T-helper 1 cell treated with Interleukin-12 subunit alpha and Interleukin-12 subunit beta and Interleukin-4 antibody, amounts not matched to agents 30 μg/mL and 1 μg/mL, for 36 hours (primary cell): Measurements from ENCODE around the gene TLR5.

ENCODE experiments used
- H3K27ac Mint-ChIP-seq: one replicate; pipeline ENCODE4 v1.8.0; 2021; ENCODE audit warnings: mild to moderate bottlenecking, mixed read lengths
- H3K27me3 Mint-ChIP-seq: one replicate; pipeline ENCODE4 v1.8.0; 2021; ENCODE audit warnings: low read depth, mixed read lengths
- H3K36me3 Mint-ChIP-seq: one replicate; pipeline ENCODE4 v1.8.0; 2021; ENCODE audit warnings: low read depth, mixed read lengths
- H3K4me1 Mint-ChIP-seq: one replicate; pipeline ENCODE4 v1.8.0; 2021; ENCODE audit warnings: low read depth, mixed read lengths
- H3K4me3 Mint-ChIP-seq: one replicate; pipeline ENCODE4 v1.8.0; 2021; ENCODE audit warnings: mild to moderate bottlenecking, moderate library complexity, mixed read lengths
- H3K9me3 Mint-ChIP-seq: one replicate; pipeline ENCODE4 v1.8.0; 2021; ENCODE audit warnings: mixed read lengths

TLR5 gene

DNA sequence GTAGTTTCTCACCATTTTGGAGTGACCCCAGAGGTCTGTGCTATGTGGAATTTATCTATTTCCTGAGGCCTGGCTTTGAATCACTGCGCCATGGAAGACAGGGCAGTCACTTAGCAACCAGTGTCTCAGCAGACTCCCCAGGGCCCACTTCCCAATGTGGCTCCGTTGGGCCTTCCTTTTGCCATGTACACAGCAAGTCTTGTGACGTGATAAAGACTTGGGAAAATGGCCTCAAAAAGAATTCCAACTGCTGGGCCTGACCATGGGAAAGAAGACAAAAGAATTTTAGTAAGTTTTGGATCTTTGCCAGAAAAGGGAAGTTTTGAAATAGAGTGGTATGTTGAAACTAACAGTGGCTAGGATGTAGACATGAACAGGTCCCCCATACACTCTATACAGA, 36.2 kb downstream of the TLR5 start:
- H3K27ac Mint-ChIP-seq: no peak overlapping the region
- no peaks in the 10 kb centered on the region for H3K36me3 Mint-ChIP-seq
- H3K4me1 Mint-ChIP-seq: no peaks in the 10 kb centered on the region
- no peaks in the 10 kb centered on the region for H3K9me3 Mint-ChIP-seq
- no peak overlapping the region for H3K4me3 Mint-ChIP-seq
- H3K27me3 Mint-ChIP-seq: no peaks in the 10 kb centered on the region

GRCh38 chr1:223105568-223105967, 37.5 kb downstream of the TLR5 start:
- Mint-ChIP-seq H3K27me3 (no peaks in the 10 kb centered on the region), H3K4me1 (no peaks in the 10 kb centered on the region), H3K9me3 (no peaks in the 10 kb centered on the region), H3K27ac (no peak overlapping the region), H3K36me3 (no peaks in the 10 kb centered on the region), H3K4me3 (no peak overlapping the region)

GRCh38 chr1:223102797-223103533, 40.1 kb downstream of the TLR5 start:
- Mint-ChIP-seq H3K9me3 (no peaks in the 10 kb centered on the region), H3K27ac (no peak overlapping the region), H3K27me3 (no peaks in the 10 kb centered on the region), H3K4me1 (no peaks in the 10 kb centered on the region), H3K36me3 (no peaks in the 10 kb centered on the region), H3K4me3 (no peak overlapping the region)

GRCh38 chr1:223097713-223098112, 45.3 kb downstream of the TLR5 start:
- H3K4me1 Mint-ChIP-seq: no peaks in the 10 kb centered on the region
- H3K9me3 Mint-ChIP-seq: no peaks in the 10 kb centered on the region
- no peak overlapping the region for H3K4me3 Mint-ChIP-seq
- no peaks in the 10 kb centered on the region for H3K36me3 Mint-ChIP-seq
- no peak overlapping the region for H3K27ac Mint-ChIP-seq
- no peaks in the 10 kb centered on the region for H3K27me3 Mint-ChIP-seq

DNA sequence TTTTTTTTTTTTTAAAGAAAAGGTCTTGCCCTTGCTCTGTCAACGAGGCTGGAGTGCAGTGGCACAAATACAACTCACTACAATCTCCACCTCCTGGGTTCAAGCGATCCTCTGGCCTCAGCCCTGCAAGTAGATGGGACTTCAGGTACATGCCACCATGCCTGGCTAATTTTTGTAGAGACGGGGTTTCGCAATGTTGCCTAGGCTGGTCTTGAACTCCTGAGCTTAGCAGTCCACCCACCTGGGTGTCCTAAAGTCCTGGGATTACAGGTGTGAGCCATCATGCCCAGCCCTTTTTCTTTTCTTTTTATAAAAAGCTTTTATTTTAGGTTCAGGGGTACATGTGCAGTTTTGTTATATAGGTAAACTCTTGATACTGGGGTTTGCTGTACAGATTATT, 47.2 kb downstream of the TLR5 start:
- H3K36me3 Mint-ChIP-seq: no peaks in the 10 kb centered on the region
- no peaks in the 10 kb centered on the region for H3K27me3 Mint-ChIP-seq
- H3K4me1 Mint-ChIP-seq: no peaks in the 10 kb centered on the region
- H3K9me3 Mint-ChIP-seq: no peaks in the 10 kb centered on the region
- no peak overlapping the region for H3K4me3 Mint-ChIP-seq
- no peak overlapping the region for H3K27ac Mint-ChIP-seq

- no peak overlapping the region for H3K27ac Mint-ChIP-seq
- H3K36me3 Mint-ChIP-seq: no peaks in the 10 kb centered on the region
- no peaks in the 10 kb centered on the region for H3K27me3 Mint-ChIP-seq
- H3K9me3 Mint-ChIP-seq: no peaks in the 10 kb centered on the region
- no peaks in the 10 kb centered on the region for H3K4me1 Mint-ChIP-seq
- H3K4me3 Mint-ChIP-seq: no peak overlapping the region
These were observed 51.2 kb downstream of the TLR5 start for GRCh38 chr1:223091896-223092295.

- Mint-ChIP-seq H3K9me3 (no peaks in the 10 kb centered on the region), H3K27ac (no peak overlapping the region), H3K27me3 (no peaks in the 10 kb centered on the region), H3K4me3 (no peak overlapping the region), H3K36me3 (no peaks in the 10 kb centered on the region), H3K4me1 (no peaks in the 10 kb centered on the region)
These were observed 53.8 kb downstream of the TLR5 start for GRCh38 chr1:223089250-223089649.

DNA sequence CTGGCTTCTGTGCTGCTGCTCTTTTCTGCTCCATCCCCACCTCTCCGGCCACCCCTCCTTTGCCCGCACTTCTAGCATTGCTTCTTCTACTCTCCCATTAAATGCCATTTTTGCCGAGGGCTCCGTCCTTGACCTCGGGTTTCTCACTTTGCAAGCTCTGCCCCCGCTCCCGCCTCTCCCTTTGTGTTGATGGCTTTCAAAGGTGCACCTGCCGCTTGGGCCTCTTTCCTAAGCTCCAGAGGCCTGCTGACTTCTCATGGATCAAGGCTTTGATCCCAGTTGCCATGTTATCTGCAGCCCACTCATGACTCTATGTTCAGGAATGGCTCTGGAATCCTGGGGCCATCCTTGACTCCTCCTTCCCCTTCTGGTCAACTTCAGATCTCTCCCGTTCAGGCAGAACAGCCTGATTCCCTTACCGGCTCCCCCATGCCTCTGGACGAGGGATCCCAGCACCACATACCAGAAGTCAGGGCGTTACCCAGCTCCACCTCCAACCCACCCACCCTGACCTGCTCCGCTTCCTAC, 54.3 kb downstream of the TLR5 start:
- Mint-ChIP-seq H3K4me1 (no peaks in the 10 kb centered on the region), H3K9me3 (no peaks in the 10 kb centered on the region), H3K4me3 (no peak overlapping the region), H3K27ac (no peak overlapping the region), H3K36me3 (no peaks in the 10 kb centered on the region), H3K27me3 (no peaks in the 10 kb centered on the region)

GRCh38 chr1:223087291-223088255, 55.5 kb downstream of the TLR5 start:
- Mint-ChIP-seq H3K36me3 (no peaks in the 10 kb centered on the region), H3K27me3 (no peaks in the 10 kb centered on the region), H3K9me3 (no peaks in the 10 kb centered on the region), H3K4me3 (no peak overlapping the region), H3K4me1 (no peaks in the 10 kb centered on the region), H3K27ac (no peak overlapping the region)

DNA sequence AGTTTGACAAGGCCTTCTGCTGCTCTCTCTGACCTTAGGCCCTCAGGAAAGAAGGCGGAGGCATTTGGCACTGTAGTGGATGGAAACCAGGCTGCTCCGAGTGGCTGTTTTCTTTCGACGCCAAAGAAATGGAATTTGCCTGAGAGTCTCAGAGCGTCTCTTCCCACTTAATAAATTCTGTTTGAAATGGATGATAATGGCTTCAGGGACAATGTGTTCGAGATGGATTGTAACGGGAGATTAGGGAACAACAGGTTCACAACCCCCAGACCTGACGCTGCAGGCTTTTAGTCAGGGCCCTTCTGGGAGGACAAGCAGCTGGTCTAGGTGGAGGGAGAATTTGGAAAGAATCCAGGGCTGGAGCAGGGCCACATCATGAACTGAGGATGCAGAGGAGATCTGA, 58.6 kb downstream of the TLR5 start:
- H3K9me3 Mint-ChIP-seq: no peaks in the 10 kb centered on the region
- no peaks in the 10 kb centered on the region for H3K4me1 Mint-ChIP-seq
- no peaks in the 10 kb centered on the region for H3K36me3 Mint-ChIP-seq
- H3K4me3 Mint-ChIP-seq: no peak overlapping the region
- H3K27ac Mint-ChIP-seq: no peak overlapping the region
- no peaks in the 10 kb centered on the region for H3K27me3 Mint-ChIP-seq

DNA sequence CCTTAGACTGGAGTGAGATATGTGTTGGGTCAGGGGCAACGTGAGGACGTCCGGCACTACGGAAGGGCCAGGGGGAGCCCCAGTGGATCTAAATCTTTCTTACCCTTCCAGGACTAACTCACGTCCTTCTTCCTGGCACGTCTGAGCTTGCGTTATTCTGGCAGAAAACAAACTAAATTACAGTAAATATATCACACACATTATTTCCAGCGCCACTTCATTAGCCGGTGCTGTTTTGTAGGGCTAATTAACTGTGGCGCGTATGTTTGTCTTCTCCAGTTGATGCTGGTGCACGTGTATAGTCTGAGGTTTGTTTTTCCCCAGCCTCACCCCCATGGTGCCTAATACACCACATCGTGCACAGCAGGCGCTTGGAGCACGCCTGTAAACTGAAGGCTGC, 59.2 kb downstream of the TLR5 start:
- H3K9me3 Mint-ChIP-seq: no peaks in the 10 kb centered on the region
- H3K4me1 Mint-ChIP-seq: no peaks in the 10 kb centered on the region
- H3K27me3 Mint-ChIP-seq: no peaks in the 10 kb centered on the region
- H3K27ac Mint-ChIP-seq: no peak overlapping the region
- no peaks in the 10 kb centered on the region for H3K36me3 Mint-ChIP-seq
- no peak overlapping the region for H3K4me3 Mint-ChIP-seq

DNA sequence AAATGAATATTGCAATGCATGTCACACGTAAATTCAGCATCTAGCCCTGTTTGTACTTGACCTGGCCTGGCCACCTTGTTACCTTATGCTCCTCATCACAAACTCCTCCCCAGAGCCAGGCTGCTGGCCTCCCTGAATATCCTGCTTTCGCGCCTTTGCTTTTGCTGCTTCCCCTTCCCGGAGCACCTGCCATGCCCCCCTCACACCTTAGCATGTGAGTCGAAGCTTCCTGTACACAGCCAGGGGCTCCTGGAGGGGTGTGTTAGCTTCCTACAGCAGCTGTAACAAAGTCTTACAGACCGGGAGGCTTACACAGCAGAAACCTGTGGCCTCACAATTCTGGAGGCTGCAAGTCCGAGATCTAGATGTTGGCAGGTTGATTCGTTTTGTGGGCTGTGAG, 60.1 kb downstream of the TLR5 start:
- Mint-ChIP-seq H3K36me3 (no peaks in the 10 kb centered on the region), H3K9me3 (no peaks in the 10 kb centered on the region), H3K27ac (no peak overlapping the region), H3K27me3 (no peaks in the 10 kb centered on the region), H3K4me1 (no peaks in the 10 kb centered on the region), H3K4me3 (no peak overlapping the region)

DNA sequence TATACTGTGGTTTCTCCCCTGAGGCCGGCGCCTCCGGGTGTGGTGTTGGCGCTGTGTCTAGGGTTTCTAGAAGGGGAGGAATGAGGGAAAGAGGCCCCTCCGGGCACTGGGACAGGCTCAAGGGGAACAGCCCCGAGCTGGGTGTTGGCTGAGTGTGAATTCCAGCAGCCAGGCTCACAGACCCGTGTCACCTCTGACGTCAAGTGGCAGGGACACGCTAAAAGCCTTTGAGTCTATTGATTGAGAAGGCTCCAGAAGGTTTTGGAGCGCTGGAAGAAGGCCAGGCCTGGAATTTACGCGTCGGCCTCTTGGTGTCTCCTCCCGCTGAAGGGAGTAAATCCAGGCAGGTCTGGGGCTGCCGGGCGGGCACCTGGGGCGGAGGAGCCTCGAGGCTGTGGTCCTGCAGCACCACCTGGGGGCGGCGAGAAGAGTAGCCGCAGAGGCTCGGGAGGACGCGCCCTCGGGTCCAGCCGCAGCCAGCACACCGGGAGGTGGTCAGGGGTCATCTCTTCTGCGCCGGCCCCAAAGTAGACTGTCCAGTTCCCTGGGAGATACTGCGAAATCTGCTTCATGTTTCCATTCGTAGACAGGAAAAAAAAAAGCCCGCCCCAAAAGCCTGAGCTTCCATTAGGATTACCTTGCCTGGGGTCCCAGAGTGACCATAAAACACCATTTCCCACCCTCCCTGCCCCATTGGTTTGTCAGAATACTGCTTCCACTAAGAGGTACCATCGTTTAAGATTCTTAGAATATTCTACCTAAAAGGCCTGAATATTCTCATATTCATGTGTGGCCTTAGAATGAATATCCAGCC, 61.7 kb downstream of the TLR5 start:
- H3K36me3 Mint-ChIP-seq: no peaks in the 10 kb centered on the region
- H3K4me3 Mint-ChIP-seq: peak overlapping the region; percentile 29
- H3K9me3 Mint-ChIP-seq: no peaks in the 10 kb centered on the region
- H3K27ac Mint-ChIP-seq: no peak overlapping the region
- peaks cover 2% of the 10 kb centered on the region for H3K27me3 Mint-ChIP-seq
- H3K4me1 Mint-ChIP-seq: no peaks in the 10 kb centered on the region

GRCh38 chr1:223079498-223079897, 63.5 kb downstream of the TLR5 start:
- H3K27me3 Mint-ChIP-seq: peaks cover 6% of the 10 kb centered on the region

More at GRCh38 chr1:223079498-223079897, 63.5 kb downstream of the TLR5 start:
- H3K9me3 Mint-ChIP-seq: no peaks in the 10 kb centered on the region
- H3K4me3 Mint-ChIP-seq: no peak overlapping the region
- H3K27ac Mint-ChIP-seq: no peak overlapping the region
- no peaks in the 10 kb centered on the region for H3K4me1 Mint-ChIP-seq
- H3K36me3 Mint-ChIP-seq: no peaks in the 10 kb centered on the region
